Measurements from ENCODE around the gene OTX1.

- TF ChIP-seq, protein P1, sequence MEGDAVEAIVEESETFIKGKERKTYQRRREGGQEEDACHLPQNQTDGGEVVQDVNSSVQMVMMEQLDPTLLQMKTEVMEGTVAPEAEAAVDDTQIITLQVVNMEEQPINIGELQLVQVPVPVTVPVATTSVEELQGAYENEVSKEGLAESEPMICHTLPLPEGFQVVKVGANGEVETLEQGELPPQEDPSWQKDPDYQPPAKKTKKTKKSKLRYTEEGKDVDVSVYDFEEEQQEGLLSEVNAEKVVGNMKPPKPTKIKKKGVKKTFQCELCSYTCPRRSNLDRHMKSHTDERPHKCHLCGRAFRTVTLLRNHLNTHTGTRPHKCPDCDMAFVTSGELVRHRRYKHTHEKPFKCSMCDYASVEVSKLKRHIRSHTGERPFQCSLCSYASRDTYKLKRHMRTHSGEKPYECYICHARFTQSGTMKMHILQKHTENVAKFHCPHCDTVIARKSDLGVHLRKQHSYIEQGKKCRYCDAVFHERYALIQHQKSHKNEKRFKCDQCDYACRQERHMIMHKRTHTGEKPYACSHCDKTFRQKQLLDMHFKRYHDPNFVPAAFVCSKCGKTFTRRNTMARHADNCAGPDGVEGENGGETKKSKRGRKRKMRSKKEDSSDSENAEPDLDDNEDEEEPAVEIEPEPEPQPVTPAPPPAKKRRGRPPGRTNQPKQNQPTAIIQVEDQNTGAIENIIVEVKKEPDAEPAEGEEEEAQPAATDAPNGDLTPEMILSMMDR (conservative IDR thresholded peaks at IDR 0.05), result no peak
- no peak for TF ChIP-seq ZFX (IDR thresholded peaks at IDR 0.05)
These were observed 13.6 kb downstream of the OTX1 start for GRCh38 chr2:63064197-63064596.

Data from C4-2B (cell line).